BJ (cell line): ENCODE data around the gene ZFP1. TPM values are rescaled to one million over a fixed set of nuclear protein-coding genes. Genes with fewer than 3 reads are reported as not detected.

Experiments used
- CTCF ChIA-PET: fragments of 350-600 bp; formaldehyde crosslinking; extraction: SDS; loops from one replicate; lab custom pipeline; 2021; ENCODE audit warnings: antibody characterized with exemption, inconsistent platforms; lab: Yijun Ruan, JAX
- POLR2A ChIA-PET: fragments of 300-600 bp; sonication (Branson Sonifier 250); formaldehyde crosslinking; extraction: SDS; loops from one replicate; lab custom pipeline; 2021; ENCODE audit warnings: antibody characterized with exemption; lab: Charles Lee
- DNase-seq: peaks from one replicate; pipeline ENCODE4 v3.0.0-alpha.2; 2011; ENCODE audit warnings: low read depth
- H3K27me3 ChIP-seq: 2 replicates; pipeline ENCODE4 v1.6.0; 2011; ENCODE audit warnings: low read length; ENCODE audit not compliant: control insufficient read depth, insufficient read depth
- H3K36me3 ChIP-seq: 2 replicates; pipeline ENCODE4 v1.5.1; 2011; ENCODE audit warnings: low read length; ENCODE audit not compliant: control insufficient read depth, insufficient read depth
- H3K4me3 ChIP-seq: 2 replicates; pipeline ENCODE4 v1.5.1; 2011; ENCODE audit warnings: low read depth, mild to moderate bottlenecking, control low read depth, low read length
- CTCF ChIP-seq: IDR thresholded peaks from 2 replicates; pipeline ENCODE4 v1.5.1; 2011; ENCODE audit warnings: low read depth, mild to moderate bottlenecking, control low read depth, inconsistent platforms, low read length, moderate library complexity; ENCODE audit not compliant: insufficient read depth
- polyA plus RNA-seq: library from polyadenylated mRNA; depleted of rRNA; stranded (reverse); fragments of >200 nt; gene quantifications from 2 replicates; pipeline ENCODE4 v1.2.3, GENCODE V29; 2011

ZFP1 gene
- polyA plus RNA-seq, 1 experiment: 3.4 TPM

- H3K27me3 ChIP-seq: no peaks in the 10 kb centered on the region
- no peak for TF ChIP-seq CTCF
- CTCF ChIA-PET: interaction anchor here (0.7 to 8.0 kb wide), 2 partner anchors 108 to 118 kb away, joined by 4 to 199 read pairs; partner anchors contain the start of gene ZNRF1
- POLR2A ChIA-PET: no interaction called here
- no peak overlapping the region for H3K4me3 ChIP-seq
- no peaks in the 10 kb centered on the region for H3K36me3 ChIP-seq
- no peak for DNase-seq
These were observed 34.7 kb upstream of the ZFP1 start for GRCh38 chr16:75113541-75114121.

GRCh38 chr16:75114179-75114945 is 34.0 kb upstream of the ZFP1 start:
- CTCF ChIA-PET: interaction anchor here (8.0 kb wide), 1 partner anchor 119 kb away, joined by 199 read pairs; the partner anchor contains the start of gene ZNRF1
- no peak for DNase-seq
- no peaks in the 10 kb centered on the region for H3K27me3 ChIP-seq
- H3K36me3 ChIP-seq: no peaks in the 10 kb centered on the region
- POLR2A ChIA-PET: no interaction called here
- H3K4me3 ChIP-seq: no peak overlapping the region
- TF ChIP-seq CTCF: no peak

- ChIA-PET CTCF (interaction anchor here (8.0 kb wide), 1 partner anchor 120 kb away, joined by 199 read pairs; the partner anchor contains the start of gene ZNRF1), POLR2A (no interaction called here)
- Histone ChIP-seq H3K36me3 (no peaks in the 10 kb centered on the region), H3K27me3 (no peaks in the 10 kb centered on the region), H3K4me3 (no peak overlapping the region)
- no peak for DNase-seq
- TF ChIP-seq CTCF: no peak
These were observed 33.1 kb upstream of the ZFP1 start for GRCh38 chr16:75114946-75115825.

- ChIA-PET POLR2A (interaction anchor here (0.5 kb wide), 1 partner anchor 14 kb away, joined by 4 read pairs; no protein-coding TSS in a partner anchor), CTCF (interaction anchor here (0.6 to 1.2 kb wide), 2 partner anchors 30 to 362 kb away, joined by 3 read pairs; no protein-coding TSS in a partner anchor)
- TF ChIP-seq CTCF: no peak
- Histone ChIP-seq H3K36me3 (no peaks in the 10 kb centered on the region), H3K27me3 (no peaks in the 10 kb centered on the region), H3K4me3 (peak within 1 kb of the TSS; percentile 27)
- no peak for DNase-seq
These were observed 32.0 kb upstream of the ZFP1 start, which contains the start of gene LDHD for GRCh38 chr16:75116081-75116910. LDHD (minus strand) TSS chr16:75116780; CDS start chr16:75116720, 60 bp downstream.
